Dermis microvascular lymphatic vessel endothelial cell (primary cell): ENCODE measurements around the gene NDE1. TPM values are rescaled to one million over a fixed set of nuclear protein-coding genes. Genes with fewer than 3 reads are reported as not detected.
"Not testable (repeated sequence)": the region's sequence is repeated elsewhere in the genome, so short reads cannot be mapped to it uniquely, and the experiment has no call there.

Experiments used
- DNase-seq, 2 donors: peaks; one replicate each; pipeline versions ENCODE4 v3.0.0 to v3.0.0-alpha.2; 2010; ENCODE audit warnings: low read depth in 2 of 2
- total RNA-seq: library from RNA; depleted of rRNA; stranded (reverse); fragments of >200 nt; gene quantifications from 2 replicates; pipeline ENCODE4 v1.2.1, GENCODE V29; 2014

Gene NDE1
- total RNA-seq, 1 donor from 2014 or later = 36.8 TPM

DNA sequence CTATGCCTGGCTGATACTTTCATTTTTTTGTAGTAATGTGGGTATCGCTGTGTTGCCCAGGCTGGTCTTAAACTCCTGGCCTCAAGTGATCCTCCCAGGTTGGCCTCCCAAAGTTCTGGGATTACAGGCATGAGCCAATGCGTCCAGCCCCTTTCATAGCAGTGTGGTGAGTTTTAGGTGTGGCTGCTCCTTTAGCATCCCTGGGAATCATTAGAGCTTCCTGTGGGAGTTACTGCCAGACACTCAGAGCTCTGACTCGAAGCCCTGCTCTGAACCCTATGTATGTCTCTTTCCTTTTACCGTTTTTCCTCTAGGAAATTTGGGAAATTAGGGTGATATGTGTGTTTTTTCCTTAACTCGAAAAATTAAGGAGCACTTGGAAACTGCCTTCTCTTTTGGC lies 44.5 kb downstream of the NDE1 start:
- DNase-seq = no peak

GRCh38 chr16:15699819-15700218 lies 49.8 kb downstream of the NDE1 start:
- no peak for DNase-seq

DNA sequence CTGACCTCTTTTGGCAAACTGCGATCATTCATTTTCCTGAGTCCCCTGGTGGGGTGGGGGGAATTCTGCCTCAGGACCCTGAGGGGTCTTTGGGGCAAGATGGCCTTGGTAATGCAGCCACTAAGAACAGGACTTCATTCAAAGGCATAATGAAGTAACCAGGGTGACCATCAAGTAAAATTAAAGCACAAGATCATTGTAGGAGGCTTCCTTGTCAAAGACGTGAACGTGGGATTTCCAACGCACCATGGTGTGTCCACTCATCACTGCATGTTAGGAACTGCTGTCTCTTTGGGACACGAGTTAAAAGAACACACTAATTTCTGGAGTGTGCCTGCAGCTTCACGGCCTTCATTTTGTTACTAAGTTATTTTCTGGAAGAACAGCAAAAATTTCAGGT lies 51.3 kb downstream of the NDE1 start:
- no peak for DNase-seq

- peak in 1 of 2 donors; percentile 13 for DNase-seq
Measured at GRCh38 chr16:15701975-15702970, 52.2 kb downstream of the NDE1 start.

GRCh38 chr16:15703029-15703736 lies 53.1 kb downstream of the NDE1 start:
- peak in 1 of 2 donors; percentile 10 for DNase-seq

DNA sequence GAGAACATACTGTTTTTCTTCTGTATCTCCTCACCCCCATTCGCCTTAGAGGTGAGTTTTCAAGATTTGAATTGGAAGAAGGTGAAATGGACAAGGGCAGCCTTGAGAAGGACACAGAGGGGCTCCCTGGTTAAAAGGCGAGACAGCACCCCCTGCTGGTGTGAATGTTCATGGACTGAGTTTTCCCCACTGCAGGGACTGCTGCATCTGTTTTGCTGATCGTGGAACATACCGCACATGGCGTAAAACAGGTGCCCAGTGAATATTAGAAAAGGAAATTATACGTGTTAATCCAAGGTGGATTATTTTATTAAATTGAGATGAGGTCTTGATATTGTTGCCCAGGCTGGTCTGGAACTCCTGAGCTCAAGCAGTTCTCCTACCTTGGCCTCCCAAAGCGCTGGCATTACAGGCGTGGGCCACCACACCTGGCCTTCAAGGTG lies 54.5 kb downstream of the NDE1 start:
- peak; percentile 47 to 80 for DNase-seq

- no peak for DNase-seq
Measured at GRCh38 chr16:15705064-15705565, 55.1 kb downstream of the NDE1 start.

GRCh38 chr16:15707332-15707731 lies 57.3 kb downstream of the NDE1 start:
- DNase-seq = no peak

- DNase-seq = peak; percentile 63 to 92
Measured at GRCh38 chr16:15708096-15708495, 58.1 kb downstream of the NDE1 start.

DNA sequence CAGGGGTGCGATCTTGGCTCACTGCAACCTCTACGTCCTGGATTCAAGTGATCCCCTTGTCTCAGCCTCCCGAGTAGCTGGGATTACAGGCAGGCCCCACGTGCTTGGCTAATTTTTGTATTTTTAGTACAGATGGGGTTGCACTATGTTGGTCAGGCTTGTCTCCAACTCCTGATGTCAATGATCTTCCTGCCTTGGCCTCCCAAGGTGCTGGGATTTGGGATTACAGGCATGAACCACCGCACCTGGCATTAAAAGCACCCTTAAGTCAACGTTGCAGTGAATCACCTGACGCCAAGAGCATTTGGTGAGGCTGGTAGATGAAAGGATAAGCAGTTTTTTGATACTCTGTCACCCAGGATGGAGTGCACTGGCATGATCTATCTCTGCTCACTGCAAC lies 59.0 kb downstream of the NDE1 start:
- DNase-seq = no peak

DNA sequence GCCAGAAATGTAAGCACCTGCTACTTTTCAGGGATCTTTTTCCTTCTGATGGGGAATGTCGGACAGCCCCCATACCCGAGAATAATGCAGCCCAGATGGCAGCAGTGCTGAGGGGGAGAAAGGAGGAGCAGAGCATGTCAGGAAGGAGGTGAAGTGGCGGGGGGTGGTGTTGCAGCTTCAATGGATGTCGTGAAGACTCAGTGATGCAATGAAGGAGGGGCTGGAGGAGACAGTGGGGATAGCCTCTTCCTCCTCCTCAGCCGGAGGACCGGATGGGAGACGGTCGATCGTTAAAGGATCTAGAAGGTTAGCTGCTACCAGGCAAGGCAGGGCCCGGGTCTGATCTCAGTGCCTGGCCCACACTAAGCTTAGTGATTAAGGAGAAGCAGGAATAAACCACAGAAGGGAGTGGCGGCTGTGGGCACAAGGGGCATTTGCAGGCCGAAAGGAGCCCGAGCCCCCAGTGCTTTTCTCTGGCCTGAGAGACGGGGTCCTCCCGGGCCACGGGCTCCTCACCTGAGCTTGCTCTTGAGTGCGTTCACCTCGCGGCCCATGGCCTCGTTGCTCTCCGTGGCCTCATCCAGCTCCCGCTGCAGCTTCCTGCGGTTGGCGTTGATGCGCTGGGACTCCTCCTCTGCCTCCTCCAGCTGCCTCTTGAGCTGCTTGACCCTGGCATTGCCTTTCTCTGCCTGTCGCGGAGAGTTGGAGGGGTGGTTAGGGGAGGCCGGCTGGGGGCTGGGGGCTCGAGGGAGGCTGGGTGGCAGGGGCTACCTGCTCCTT lies 64.5 kb downstream of the NDE1 start:
- no peak for DNase-seq

- DNase-seq = no peak
Measured at GRCh38 chr16:15715221-15715620, 65.2 kb downstream of the NDE1 start.

- DNase-seq = no peak
Measured at GRCh38 chr16:15716694-15717447, 66.8 kb downstream of the NDE1 start.

- no peak for DNase-seq
Measured at GRCh38 chr16:15721018-15721417, 71.0 kb downstream of the NDE1 start.

- DNase-seq = no peak
Measured at GRCh38 chr16:15723808-15724207, 73.8 kb downstream of the NDE1 start.

- no peak for DNase-seq
Measured at GRCh38 chr16:15725641-15726240, 75.7 kb downstream of the NDE1 start.

DNA sequence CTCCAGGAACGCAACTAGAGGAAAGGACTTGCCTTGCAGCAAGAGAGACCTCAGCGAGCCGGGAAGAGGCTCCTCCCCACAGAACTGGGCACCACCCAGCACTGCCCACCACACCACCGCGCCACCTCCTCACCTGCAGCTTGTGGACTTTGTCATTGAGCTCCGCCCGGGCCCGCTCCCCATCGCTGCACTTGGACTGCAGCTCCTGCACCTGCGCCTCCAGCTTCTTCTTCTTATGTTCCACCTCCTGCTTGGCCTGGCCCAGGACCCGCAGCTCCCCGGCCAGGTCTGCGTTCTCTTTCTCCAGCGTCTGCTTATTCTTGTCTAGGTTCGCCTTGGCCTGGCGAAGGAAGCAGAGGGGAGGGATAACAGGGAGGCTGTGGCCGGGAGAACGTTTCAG lies 76.7 kb downstream of the NDE1 start:
- no peak for DNase-seq

DNA sequence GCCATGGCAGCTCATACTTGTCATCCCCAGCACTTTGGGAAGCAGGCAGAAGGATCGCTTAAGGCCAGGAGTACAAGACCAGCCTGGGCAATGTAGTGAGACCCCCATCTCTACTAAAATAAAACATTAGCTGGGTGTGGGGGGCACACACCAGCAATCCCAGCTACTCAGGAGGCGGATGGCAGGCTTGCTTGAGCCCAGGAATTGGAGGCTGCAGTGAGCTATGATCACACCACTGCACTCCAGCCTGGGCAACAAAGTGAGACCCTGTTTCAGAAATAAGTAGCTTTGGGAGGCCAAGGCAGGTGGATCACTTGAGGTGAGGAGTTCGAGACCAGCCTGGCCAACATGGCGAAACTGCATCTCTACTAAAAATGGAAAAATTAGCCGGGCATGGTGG lies 77.7 kb downstream of the NDE1 start:
- DNase-seq = not testable (repeated sequence)

- no peak for DNase-seq
Measured at GRCh38 chr16:15729152-15729551, 79.1 kb downstream of the NDE1 start.

- no peak for DNase-seq
Measured at GRCh38 chr16:15732416-15732815, 82.4 kb downstream of the NDE1 start.
